OCI-LY1 (cell line): ENCODE results near the gene ZNF45.
"Not testable (repeated sequence)": the region's sequence is repeated elsewhere in the genome, so short reads cannot be mapped to it uniquely, and the experiment has no call there.

Source experiments
- H2AFZ ChIP-seq: fragments of 200-600 bp; sonication (generic), shearing (Covaris generic); 2 replicates; pipeline ENCODE4 v1.6.0; 2014; ENCODE audit warnings: antibody characterized with exemption, mild to moderate bottlenecking, low read length
- H3F3A ChIP-seq: fragments of 200-600 bp; sonication (generic), shearing (Covaris generic); 2 replicates; pipeline ENCODE4 v1.6.0; 2014; ENCODE audit warnings: mild to moderate bottlenecking, antibody characterized with exemption, low read length, moderate library complexity; ENCODE audit not compliant: insufficient read depth
- H3K27ac ChIP-seq: fragments of 200-600 bp; sonication (generic); 2 replicates; pipeline ENCODE4 v1.5.1; 2014; ENCODE audit warnings: low read length, mixed run types, mild to moderate bottlenecking, low read depth; ENCODE audit not compliant: poor library complexity, severe bottlenecking
- H3K27me3 ChIP-seq: fragments of 200-600 bp; sonication (generic); 2 replicates; pipeline ENCODE4 v1.6.0; 2014; ENCODE audit warnings: antibody characterized with exemption, mild to moderate bottlenecking, low read length, moderate library complexity; ENCODE audit not compliant: insufficient read depth
- H3K36me3 ChIP-seq: fragments of 200-600 bp; sonication (generic); 2 replicates; pipeline ENCODE4 v1.6.1; 2014; ENCODE audit warnings: mild to moderate bottlenecking, antibody characterized with exemption, low read length, moderate library complexity, mixed read lengths; ENCODE audit not compliant: insufficient read depth
- H3K4me1 ChIP-seq: fragments of 200-600 bp; sonication (generic); 2 replicates; pipeline ENCODE4 v1.5.1; 2014; ENCODE audit warnings: mild to moderate bottlenecking, low read length, moderate library complexity; ENCODE audit not compliant: insufficient read depth, severe bottlenecking
- H3K4me2 ChIP-seq: fragments of 200-600 bp; sonication (generic), shearing (Covaris generic); 2 replicates; pipeline ENCODE4 v1.6.1; 2014; ENCODE audit warnings: low read length
- H3K4me3 ChIP-seq: fragments of 200-600 bp; sonication (generic); 2 replicates; pipeline ENCODE4 v1.5.1; 2014; ENCODE audit warnings: low read length, low read depth, mild to moderate bottlenecking, mixed read lengths; ENCODE audit not compliant: poor library complexity, severe bottlenecking
- H3K79me2 ChIP-seq: fragments of 200-600 bp; shearing (Covaris generic); 2 replicates; pipeline ENCODE4 v1.6.1; 2016; ENCODE audit warnings: mixed run types, low read length, mixed read lengths; ENCODE audit not compliant: insufficient read depth
- H3K9ac ChIP-seq: fragments of 200-600 bp; sonication (generic), shearing (Covaris generic); 2 replicates; pipeline ENCODE4 v1.6.1; 2014; ENCODE audit warnings: mild to moderate bottlenecking, low read length, mixed read lengths
- H3K9me2 ChIP-seq: fragments of 200-600 bp; sonication (generic), shearing (Covaris generic); 2 replicates; pipeline ENCODE4 v1.6.1; 2014; ENCODE audit warnings: low read depth, mild to moderate bottlenecking, low read length, mixed read lengths
- H3K9me3 ChIP-seq: fragments of 200-600 bp; shearing (Covaris generic); 2 replicates; pipeline ENCODE4 v1.6.1; 2014; ENCODE audit warnings: low read length, mixed read lengths
- H4K20me1 ChIP-seq: fragments of 200-600 bp; sonication (generic), shearing (Covaris generic); 2 replicates; pipeline ENCODE4 v1.6.0; 2016; ENCODE audit warnings: mild to moderate bottlenecking, low read length; ENCODE audit not compliant: insufficient read depth
- CTCF ChIP-seq: fragments of 200-600 bp; sonication (generic), shearing (Covaris generic); IDR thresholded peaks from 2 replicates; pipeline ENCODE4 v1.5.1; 2017; ENCODE audit warnings: mild to moderate bottlenecking, antibody characterized with exemption, low read length, moderate library complexity, mixed read lengths
- EZH2 ChIP-seq: fragments of 200-600 bp; sonication (generic), shearing (Covaris generic); IDR thresholded peaks from 2 replicates; pipeline ENCODE4 v1.8.0; 2017; ENCODE audit warnings: borderline replicate concordance, mixed run types, mild to moderate bottlenecking, antibody characterized with exemption, low read length, moderate library complexity, mixed read lengths

Gene ZNF45

GRCh38 chr19:43880483-43880882 lies 54.6 kb downstream of the ZNF45 start:
- Histone ChIP-seq H2AFZ (no peak overlapping the region), H3K27ac (no peak overlapping the region), H3K9ac (no peak overlapping the region), H3K79me2 (no peaks in the 10 kb centered on the region), H3K4me1 (no peaks in the 10 kb centered on the region), H3K9me3 (peaks cover 21% of the 10 kb centered on the region), H3F3A (no peaks in the 10 kb centered on the region), H4K20me1 (no peaks in the 10 kb centered on the region), H3K4me2 (no peak overlapping the region), H3K4me3 (no peak overlapping the region), H3K27me3 (no peaks in the 10 kb centered on the region), H3K36me3 (no peaks in the 10 kb centered on the region), H3K9me2 (no peaks in the 10 kb centered on the region)
- no peak for TF ChIP-seq CTCF
- no peak for TF ChIP-seq EZH2

GRCh38 chr19:43872547-43873336 lies 62.3 kb downstream of the ZNF45 start:
- H3K79me2 ChIP-seq = no peaks in the 10 kb centered on the region
- H3K27ac ChIP-seq = no peak overlapping the region
- no peak overlapping the region for H2AFZ ChIP-seq
- H3K9me3 ChIP-seq = peaks cover 51% of the 10 kb centered on the region
- TF ChIP-seq EZH2 (no peak), CTCF (no peak)
- no peaks in the 10 kb centered on the region for H4K20me1 ChIP-seq
- H3K9ac ChIP-seq = no peak overlapping the region
- no peaks in the 10 kb centered on the region for H3F3A ChIP-seq
- no peak overlapping the region for H3K4me3 ChIP-seq
- no peaks in the 10 kb centered on the region for H3K27me3 ChIP-seq
- H3K4me2 ChIP-seq = no peak overlapping the region
- H3K4me1 ChIP-seq = no peaks in the 10 kb centered on the region
- H3K9me2 ChIP-seq = no peaks in the 10 kb centered on the region
- H3K36me3 ChIP-seq = no peaks in the 10 kb centered on the region

GRCh38 chr19:43866923-43867322 lies 68.2 kb downstream of the ZNF45 start:
- not testable (repeated sequence) for H4K20me1 ChIP-seq, H3K4me1 ChIP-seq

More at GRCh38 chr19:43866923-43867322, 68.2 kb downstream of the ZNF45 start:
- not testable (repeated sequence) for H3K36me3 ChIP-seq, H3K79me2 ChIP-seq, H3K4me3 ChIP-seq, H3F3A ChIP-seq, H2AFZ ChIP-seq, H3K4me2 ChIP-seq, H3K27ac ChIP-seq, H3K27me3 ChIP-seq, H3K9me2 ChIP-seq, H3K9ac ChIP-seq
- peaks cover 15% of the 10 kb centered on the region; the same call in 1 of the 2 replicates for H3K9me3 ChIP-seq
